HTR-8/SVneo (cell line): ENCODE measurements around the gene PLCB4.

Experiments
- DNase-seq: peaks from one replicate; pipeline ENCODE4 v3.0.0; 2011; ENCODE audit warnings: low spot score, mixed read lengths; ENCODE audit not compliant: insufficient read length
- FAIRE-seq: peaks from 2 replicates; lab custom pipeline; 2011; peaks lifted over from hg19 to GRCh38; lab: Jason Lieb, UNC

PLCB4 gene

DNA sequence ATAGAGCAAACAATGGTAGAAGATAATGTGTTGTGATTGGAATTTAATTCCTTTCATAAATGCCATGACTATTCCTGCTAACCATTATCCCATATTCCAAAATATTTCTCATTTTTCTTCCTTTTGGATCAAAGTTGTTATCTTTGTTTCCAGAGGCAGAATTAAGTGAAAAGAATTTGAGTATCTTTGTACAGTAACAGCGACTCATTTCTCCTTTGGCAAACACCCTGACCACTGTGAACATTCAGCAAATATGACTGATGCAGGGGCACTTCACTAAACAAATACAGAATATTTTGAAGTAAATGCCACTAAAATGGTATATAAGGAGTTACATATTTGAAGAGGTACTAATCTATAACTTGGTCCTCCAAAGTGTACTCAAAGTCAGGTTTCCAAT lies 340.5 kb downstream of the PLCB4 start:
- no peak for FAIRE-seq
- DNase-seq = no peak

DNA sequence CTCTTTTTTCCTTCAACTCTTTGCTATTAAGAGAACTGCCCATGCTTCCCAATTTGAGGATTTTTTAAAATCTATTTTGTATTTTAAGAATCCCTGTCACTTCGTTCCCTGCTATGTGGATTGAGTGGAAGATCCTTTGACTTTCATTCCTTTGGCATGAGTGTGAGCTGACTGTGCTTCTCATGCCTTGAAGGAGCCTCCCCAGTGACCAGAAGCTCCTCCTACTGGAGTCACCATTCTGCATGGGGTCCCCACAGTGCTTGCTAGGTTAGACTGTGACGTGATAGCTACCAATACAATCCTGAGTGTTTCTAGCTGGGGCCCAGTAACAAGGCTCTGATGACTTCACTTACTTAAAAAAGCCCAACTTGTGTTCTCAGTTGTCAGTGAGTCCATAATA lies 341.1 kb downstream of the PLCB4 start:
- peak; percentile 20 for DNase-seq
- no peak for FAIRE-seq

DNA sequence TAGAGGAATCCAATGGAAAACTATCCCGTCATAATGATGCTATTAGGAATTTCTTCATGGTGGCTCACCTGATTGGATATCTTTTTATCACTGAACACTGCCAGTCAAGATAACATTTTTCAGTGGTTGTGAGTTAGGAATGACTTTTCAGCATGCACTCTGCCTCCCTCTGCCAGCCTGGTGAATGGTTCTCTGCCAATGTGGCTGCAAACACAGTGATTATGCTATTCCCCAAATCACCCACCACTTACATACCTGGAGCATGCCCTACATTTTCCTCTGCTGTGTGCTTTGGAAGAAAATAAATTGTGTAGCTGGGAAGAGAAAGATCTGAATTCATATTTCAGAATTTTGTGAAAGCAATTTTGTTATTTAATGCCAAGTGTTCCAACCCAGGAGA lies 342.9 kb downstream of the PLCB4 start:
- no peak for FAIRE-seq
- DNase-seq = no peak

DNA sequence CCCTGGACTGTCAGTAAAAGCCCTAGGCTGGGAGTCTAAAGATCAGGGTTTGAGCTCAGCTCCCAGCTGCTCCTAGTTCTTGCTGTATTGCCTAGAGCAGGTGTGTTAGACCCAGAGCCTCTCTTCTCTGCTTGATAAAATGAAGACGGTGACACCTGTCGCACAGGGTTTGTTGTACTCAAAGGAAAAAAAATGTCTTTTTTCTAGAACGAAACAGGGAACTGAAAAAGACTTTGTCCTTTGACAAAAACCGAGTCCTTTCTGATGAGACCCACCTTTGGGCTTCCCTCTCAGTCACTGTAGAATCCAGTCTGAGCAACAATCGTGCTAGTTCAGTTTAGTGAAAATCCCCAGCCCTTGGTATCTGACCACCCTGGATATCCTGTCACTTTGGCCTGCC lies 343.4 kb downstream of the PLCB4 start:
- DNase-seq (no peak), FAIRE-seq (no peak)

DNA sequence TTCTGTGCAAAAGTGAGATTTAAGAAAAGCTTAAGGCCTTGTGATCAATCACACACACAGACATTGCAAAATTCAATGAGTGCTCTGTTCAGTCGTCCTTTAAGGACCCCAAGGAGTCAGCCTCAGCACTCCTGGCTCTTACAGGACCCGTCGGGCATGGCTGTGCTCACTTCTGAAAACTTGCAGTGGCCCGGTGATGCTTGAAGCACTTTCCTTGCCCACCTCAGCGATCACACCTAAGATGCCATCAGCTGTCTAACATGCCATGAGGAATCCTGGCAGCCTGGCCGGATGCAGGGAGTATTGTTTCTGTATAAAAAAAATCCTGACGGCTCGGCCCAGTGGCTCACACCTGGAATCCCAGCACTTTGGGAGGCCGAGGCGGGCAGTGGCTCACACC lies 344.1 kb downstream of the PLCB4 start:
- FAIRE-seq (no peak), DNase-seq (no peak)

DNA sequence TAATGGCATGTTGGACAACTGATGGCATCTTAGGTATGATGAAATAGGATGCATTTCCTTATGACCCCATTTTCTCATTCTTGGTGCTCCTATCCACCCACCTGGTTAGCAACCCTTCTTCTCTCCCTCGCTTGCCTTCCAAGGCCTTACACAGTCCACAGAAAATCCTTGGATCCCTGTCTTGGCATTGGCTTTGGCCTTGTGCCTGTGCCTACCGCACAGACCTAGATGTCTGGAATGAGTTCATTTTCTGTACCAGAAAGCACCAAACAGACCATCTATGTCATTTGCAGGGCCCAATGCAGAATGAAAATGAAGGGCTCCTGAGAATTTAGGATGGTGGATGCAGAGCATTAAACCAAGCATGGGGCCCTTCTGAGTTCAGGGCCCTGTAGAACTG lies 346.5 kb downstream of the PLCB4 start:
- DNase-seq (no peak), FAIRE-seq (no peak)

DNA sequence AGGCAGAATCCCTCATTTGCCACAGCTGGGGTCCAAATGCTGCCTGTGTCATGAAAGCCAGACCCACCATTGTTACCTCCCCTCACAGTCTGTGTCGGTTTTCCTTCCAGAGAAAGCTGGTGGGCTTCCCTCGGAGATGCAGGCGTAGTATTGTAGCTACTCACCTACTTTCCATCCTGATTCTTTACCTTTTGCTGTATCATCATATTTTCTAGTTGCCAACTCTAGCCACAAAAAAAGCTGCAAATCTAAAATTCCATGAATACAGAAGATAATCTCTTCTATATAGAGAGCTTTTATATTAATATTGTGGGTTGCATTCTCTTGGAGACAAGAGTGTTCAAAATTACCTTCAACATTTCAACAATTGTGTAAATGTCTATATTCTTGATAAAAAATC lies 347.5 kb downstream of the PLCB4 start:
- no peak for DNase-seq
- no peak for FAIRE-seq

DNA sequence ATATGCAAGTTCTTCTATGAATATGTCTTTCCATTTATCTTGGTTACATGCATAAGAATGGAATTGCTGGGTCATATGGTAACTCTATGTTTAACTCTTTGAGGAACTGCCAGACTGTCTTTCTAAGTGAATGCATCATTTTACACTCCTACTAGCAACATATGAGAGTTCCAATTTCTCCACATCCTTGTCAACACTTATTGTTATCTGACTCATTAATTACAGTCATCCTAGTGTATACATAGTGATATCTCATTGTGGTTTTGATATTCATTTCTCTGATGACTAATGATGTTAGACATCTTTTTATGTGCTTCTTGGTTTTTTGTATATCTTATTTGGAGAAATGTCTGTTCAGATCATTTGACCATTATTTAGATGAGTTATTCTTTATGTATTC lies 348.8 kb downstream of the PLCB4 start:
- FAIRE-seq = no peak
- no peak for DNase-seq

DNA sequence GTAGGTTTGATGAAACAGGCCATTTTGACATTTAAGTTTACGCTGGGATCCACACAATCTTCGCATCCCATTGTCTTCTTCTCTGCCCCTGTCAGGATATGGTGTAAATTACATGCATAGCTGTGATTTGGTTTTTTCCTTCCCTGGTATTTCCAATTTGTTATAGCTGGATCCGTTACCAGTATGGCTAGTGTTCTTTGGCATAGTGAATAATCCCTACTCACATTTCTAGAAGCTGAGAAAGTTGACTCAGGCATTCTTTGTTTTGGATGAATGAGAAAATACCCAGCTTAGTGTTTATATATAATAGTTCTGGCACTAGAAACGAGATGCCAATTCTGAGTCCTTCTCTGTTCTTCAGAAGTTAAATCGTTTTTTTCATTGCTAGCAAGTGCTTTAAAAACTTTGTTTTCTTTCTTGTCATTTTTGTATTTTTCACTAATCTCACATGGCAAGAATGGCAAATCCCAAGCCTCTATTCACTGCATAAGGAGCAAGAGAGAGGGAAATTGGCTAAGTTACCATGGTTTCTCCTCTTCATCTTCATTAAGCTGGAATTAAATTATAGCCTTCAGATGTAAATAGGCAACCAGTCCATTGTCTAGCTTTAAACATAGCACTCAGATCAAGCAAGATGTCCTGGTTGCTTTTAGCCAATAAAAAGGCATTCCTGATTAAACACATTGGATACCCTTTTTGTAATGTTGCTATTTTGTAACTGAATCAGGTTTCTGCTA lies 353.6 kb downstream of the PLCB4 start:
- FAIRE-seq (no peak), DNase-seq (no peak)

DNA sequence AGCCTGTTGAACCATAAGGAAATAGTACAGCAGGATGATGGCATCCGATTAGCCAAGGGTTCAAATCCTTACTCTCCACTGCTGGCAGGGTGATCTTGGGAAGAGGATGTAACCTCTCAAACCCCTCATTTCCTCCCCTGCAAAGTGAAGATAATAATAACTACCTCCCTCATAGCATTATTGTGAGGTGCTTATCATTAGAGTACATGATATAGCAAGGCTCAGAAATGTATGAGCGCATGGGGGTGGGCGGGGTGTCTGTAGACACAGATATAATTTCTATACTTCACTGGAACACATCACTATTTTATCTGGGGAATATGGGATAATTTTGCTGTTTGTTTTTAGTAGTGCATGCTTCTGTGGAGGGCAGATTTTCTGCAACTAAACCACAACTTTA lies 355.7 kb downstream of the PLCB4 start:
- FAIRE-seq (no peak), DNase-seq (no peak)

DNA sequence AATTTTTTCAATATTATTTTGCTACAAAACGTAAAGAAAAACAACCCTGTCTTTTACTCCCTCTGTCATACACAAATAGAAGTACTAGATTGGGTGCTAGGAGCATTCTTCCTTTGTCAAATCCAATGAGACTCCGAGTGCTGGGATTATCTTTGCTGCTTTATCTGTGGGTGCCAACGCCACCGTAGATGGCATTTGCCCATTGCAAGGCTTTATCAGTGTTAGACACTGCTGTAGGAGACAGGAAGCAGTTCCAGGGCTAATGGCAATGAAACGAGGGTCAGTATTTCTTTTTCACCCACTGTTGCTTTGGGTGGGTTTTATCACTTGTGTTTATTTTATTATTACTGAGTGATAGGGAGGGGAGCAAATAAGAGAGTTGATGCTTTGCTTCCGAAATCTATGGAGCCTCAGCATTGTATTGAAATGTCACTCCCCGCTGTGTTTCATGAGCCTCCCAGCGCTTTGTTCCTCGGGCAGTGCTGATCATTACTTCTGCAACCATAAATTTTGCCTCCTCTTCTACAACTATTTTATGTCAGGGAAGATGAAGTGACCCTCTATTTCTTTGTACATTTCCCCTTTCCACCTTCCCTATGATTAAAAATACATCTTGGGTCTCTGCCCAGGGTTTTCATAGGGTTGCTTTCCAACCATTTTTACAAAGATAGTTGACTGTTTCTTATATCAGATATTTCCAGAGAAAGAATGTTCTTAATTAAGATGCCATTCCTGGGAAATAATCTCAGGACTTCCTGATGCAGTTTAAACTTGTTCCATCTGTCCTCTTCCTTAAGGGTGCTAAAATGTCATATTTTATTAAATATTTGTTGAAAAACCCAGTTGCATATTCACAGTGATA lies 358.8 kb downstream of the PLCB4 start:
- FAIRE-seq (no peak), DNase-seq (no peak)

DNA sequence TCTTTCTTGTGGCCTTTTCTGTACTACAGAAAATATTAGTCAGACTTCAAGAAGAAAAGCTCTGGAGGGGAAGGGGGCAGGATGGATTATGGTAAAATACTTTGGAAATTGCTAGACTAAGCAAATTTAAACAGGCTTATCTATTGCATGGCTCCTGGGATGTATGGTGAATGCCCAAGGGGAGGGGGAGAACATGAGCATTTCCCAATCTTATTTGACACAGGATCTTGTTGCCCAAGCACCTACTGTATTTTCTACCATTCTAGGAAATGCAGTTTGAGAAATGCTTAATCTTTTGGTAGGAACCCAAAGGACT lies 359.4 kb downstream of the PLCB4 start:
- DNase-seq (no peak), FAIRE-seq (no peak)

DNA sequence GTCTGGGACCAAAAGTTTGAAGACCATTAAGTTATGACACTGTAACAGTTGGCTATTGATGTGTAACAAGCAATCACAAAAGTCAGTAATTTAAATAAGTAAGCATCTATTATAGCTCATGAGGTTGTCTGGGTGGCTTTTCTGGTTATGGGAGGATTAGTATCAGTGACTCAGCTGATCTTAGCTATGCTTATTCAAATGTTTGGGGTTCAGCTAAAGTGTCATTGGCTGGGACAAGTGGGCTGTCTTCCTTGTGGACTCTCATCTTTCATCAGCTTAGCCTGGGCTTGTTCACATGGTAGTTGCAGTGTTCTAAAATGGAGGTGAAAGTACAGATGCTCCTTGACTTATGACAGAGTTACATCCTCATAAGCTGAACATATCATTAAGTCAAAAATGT lies 370.9 kb downstream of the PLCB4 start:
- FAIRE-seq (no peak), DNase-seq (no peak)

DNA sequence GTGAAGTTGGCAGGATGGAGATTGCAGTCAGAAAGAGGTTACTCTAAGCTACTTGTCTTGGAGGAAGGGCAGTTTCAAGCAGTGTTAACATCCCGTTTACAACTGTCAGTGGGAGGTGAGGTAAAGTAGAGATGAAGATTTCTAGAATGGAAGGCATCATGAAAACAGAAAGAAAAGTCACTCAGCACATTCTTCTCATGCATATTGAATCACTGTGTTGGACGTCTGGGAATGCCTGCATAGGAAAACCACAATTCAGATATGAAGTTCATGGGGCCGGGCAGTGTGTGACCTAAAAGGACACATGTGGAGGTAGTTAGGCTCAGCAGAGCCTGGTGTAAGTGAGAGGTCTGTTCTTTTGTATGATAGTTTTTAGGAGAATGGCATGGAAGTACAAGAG lies 372.0 kb downstream of the PLCB4 start:
- FAIRE-seq (no peak), DNase-seq (no peak)

DNA sequence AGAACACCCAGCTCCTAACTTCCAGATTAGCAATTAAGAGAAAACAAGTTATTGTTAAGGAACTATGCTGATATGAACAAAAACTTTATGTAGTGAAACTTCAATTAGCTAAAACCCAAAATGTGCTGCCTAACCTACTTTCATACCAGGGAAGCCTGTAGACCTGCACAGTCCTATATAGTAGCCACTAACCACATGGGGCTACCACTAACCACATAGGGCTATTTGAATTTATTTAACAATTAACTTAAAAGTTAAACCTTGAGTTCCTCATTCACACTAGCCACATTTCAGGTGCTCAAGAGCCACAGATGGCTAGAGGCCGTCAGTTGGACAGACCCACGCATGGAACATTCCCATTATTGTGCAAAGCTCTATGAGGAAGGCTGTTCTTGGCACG lies 373.1 kb downstream of the PLCB4 start:
- DNase-seq (no peak), FAIRE-seq (no peak)

DNA sequence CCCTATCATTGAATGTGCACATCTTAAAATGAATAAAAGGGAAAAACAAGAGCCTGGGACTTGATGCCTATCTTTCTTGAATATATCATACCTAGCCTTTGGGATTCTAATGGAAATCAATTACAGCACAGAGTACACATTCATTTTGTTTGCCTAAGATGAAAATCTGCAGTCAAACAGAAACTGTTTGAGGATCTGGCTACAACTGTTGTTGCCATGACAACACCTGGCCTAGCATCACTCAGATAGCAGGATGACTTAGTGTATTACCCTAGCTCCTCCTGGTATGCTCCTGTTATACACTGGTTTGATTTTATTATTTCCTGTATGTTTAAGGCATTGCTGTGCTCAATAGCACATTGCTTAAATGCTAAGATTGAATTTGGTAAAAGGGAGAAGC lies 374.0 kb downstream of the PLCB4 start:
- FAIRE-seq (no peak), DNase-seq (no peak)

DNA sequence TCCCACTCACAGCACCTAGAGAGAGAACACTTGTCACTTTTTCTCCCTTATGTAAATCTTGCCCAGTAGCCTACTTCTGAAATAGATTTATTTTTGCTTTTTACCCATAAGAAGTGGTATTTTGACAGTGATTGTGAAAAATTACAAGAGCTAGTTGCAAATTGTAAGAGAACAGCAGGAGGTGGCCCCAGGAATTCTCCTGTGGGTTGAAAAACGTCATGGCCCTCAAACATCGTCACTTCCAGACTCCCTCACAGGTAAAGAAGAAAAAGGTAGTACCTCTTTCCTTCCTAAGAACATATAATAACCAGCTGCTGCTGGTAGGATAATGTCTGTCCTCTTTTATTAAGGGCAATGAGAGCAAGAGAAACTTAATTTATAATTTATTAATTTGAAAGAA lies 376.0 kb downstream of the PLCB4 start:
- FAIRE-seq (no peak), DNase-seq (no peak)

DNA sequence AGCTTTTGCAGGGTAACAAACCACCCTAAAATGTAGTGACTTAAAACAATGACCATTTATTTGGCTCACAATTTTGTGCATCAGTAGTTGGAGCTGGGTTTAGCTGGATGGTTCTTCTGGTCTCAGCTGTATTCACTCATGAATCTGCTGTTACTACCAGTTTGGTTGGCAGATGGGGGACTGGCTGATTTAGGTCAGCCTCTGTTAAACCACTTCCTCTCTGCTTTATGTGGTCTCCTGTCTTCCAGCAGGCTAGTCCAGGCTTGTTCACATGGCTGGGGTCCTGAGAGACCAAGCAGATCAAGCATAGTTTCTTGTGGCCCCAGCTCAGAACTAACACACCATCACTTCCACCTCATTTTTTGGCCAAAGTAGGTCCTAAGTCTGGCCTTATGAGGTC lies 378.3 kb downstream of the PLCB4 start:
- FAIRE-seq (no peak), DNase-seq (no peak)

DNA sequence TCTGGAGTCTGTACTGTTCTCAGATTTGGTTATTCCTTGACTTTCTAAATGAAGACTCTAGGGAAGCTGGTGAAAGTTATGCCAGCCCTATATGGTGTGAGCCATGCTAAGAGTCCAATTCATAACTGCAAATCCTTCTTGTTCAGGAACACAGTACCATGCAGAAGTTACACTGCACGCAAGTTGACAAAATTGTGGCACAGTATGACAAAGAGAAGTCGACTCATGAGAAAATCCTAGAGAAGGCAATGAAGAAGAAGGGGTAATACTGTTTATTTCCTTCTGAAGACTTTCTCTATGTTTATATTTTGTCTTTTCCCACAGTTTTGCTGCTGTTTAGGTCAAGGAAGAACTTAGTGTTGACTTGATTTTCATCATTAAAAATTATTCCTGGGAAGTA lies 384.3 kb downstream of the PLCB4 start:
- DNase-seq = no peak
- no peak for FAIRE-seq

DNA sequence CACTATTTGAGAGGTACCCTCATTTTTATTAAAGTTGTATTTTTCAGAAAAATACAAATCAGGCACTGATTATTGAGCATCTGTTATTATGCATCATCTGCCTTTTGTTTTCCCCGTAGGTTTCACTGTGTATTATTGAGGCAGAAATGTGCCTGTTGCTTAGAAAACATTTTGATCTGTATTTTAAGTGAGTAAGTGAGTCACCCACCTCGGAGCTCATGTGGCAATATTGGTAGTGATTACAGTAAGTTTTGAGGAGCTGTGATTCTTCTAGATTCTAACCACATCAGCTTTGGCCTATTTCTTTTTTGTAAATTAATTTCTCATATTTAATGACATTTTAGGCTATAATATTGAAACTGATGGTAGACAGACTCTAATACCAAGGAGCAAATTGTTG lies 385.9 kb downstream of the PLCB4 start:
- DNase-seq = no peak
- FAIRE-seq = no peak

DNA sequence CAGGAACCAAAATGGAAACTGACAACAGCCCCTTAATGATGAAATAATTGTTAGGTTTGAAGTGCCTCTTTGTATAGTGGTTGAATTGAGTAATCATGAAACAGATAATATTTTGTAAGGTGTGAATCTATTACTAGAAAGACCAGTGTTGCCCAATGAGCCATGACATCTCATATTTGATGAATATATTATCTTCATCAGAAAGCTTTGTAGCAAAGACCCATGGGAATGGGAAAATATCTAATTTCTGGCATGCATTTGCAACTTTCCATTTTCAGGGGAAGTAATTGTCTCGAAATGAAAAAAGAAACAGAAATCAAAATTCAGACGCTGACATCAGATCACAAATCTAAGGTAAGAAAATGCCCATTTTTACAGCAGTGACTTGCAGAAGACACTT lies 388.2 kb downstream of the PLCB4 start:
- DNase-seq (no peak), FAIRE-seq (no peak)
